ENCODE data around the gene RANBP17.

- TF ChIP-seq CTCF (IDR thresholded peaks at IDR 0.05) (no peak), POLR2A (IDR thresholded peaks at IDR 0.05) (no peak)
Measured at GRCh38 chr5:171249460-171249859, 387.6 kb downstream of the RANBP17 start.
